MCF 10A (cell line): Measurements from ENCODE around the gene IFFO2. TPM values are rescaled to one million over a fixed set of nuclear protein-coding genes. Genes with fewer than 3 reads are reported as not detected.

Source experiments
- BruUV-seq: library from RNA; stranded (reverse); fragments of 400-500 nt; replicated peaks from 2 replicates; lab custom pipeline; 2021; lab: Mats Ljungman, UMichigan
- CTCF ChIA-PET: fragments of 300-600 bp; sonication (Branson Sonifier 250); formaldehyde crosslinking; extraction: SDS; loops from one replicate; lab custom pipeline; 2021; ENCODE audit warnings: antibody characterized with exemption, inconsistent platforms; lab: Yijun Ruan, JAX
- POLR2A ChIA-PET: fragments of 300-600, 350-650 bp; sonication (Branson Sonifier 250); formaldehyde crosslinking; extraction: SDS; loops from one replicate; lab custom pipeline; 2020; ENCODE audit warnings: antibody characterized with exemption, inconsistent platforms; lab: Yijun Ruan, JAX
- DNase-seq: peaks from one replicate; pipeline ENCODE4 v3.0.0-alpha.2; 2018; ENCODE audit not compliant: unreplicated experiment
- H3K27ac Mint-ChIP-seq: one replicate; pipeline ENCODE4 v1.8.0; 2022; ENCODE audit warnings: mild to moderate bottlenecking, low read depth, mixed read lengths; ENCODE audit not compliant: unreplicated experiment
- H3K27me3 Mint-ChIP-seq: one replicate; pipeline ENCODE4 v1.8.0; 2022; ENCODE audit warnings: mixed read lengths; ENCODE audit not compliant: insufficient read depth, unreplicated experiment
- H3K36me3 Mint-ChIP-seq: one replicate; pipeline ENCODE4 v1.8.0; 2022; ENCODE audit warnings: mild to moderate bottlenecking, moderate library complexity, mixed read lengths; ENCODE audit not compliant: insufficient read depth, unreplicated experiment
- H3K4me1 Mint-ChIP-seq: one replicate; pipeline ENCODE4 v1.8.0; 2022; ENCODE audit warnings: mixed read lengths; ENCODE audit not compliant: insufficient read depth, unreplicated experiment
- H3K4me3 Mint-ChIP-seq: one replicate; pipeline ENCODE4 v1.8.0; 2022; ENCODE audit warnings: mild to moderate bottlenecking, moderate library complexity, mixed read lengths; ENCODE audit not compliant: unreplicated experiment
- H3K9me3 Mint-ChIP-seq: one replicate; pipeline ENCODE4 v1.8.0; 2022; ENCODE audit warnings: mixed read lengths; ENCODE audit not compliant: unreplicated experiment
- CTCF ChIP-seq: fragments of 200-600 bp; IDR thresholded peaks from one replicate; pipeline ENCODE4 v1.8.0; 2022; ENCODE audit warnings: antibody characterized with exemption, mild to moderate bottlenecking; ENCODE audit not compliant: unreplicated experiment
- intact Hi-C: fragments of 100-400 bp; cut with micrococcal nuclease; formaldehyde crosslinking; loops from 2 replicates; pipeline ENCODE4 v1.14.1; 2022
- total RNA-seq: library from RNA; stranded (reverse); gene quantifications from 2 replicates; pipeline ENCODE4 v1.2.3, GENCODE V29; 2022

Gene IFFO2
- total RNA-seq, 1 experiment from 2014 or later: 21.0 TPM

DNA sequence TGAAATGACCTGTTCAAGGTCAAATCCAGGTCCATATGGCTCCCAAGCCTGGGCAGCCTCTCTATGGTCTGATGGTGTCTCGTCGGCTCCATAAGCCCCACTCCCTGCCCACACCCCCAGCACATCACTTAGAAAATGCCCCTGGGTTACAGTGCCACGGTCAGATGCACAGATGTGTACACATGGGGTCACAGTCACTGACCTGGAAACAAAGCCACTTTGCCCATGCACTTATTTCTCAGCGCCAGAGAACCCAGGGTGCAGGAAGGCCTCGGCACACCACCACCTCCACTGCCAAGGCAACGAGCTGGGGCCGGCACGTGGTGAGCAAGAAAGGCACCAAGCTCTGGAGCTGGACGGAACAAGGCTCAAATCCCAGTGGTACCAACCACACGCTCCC is 24.7 kb downstream of the IFFO2 start:
- POLR2A ChIA-PET: interaction anchor here (1.1 kb wide), 1 partner anchor 9 kb away, joined by 6 read pairs; no protein-coding TSS in a partner anchor
- Mint-ChIP-seq H3K9me3 (no peaks in the 10 kb centered on the region), H3K27ac (no peak overlapping the region), H3K36me3 (no peaks in the 10 kb centered on the region), H3K4me3 (no peak overlapping the region), H3K27me3 (no peaks in the 10 kb centered on the region), H3K4me1 (peaks cover 22% of the 10 kb centered on the region)
- TF ChIP-seq CTCF: no peak
- intact Hi-C loops: no loop called here
- no peak for DNase-seq
- no TSS peak for BruUV-seq
- CTCF ChIA-PET: interaction anchor here (0.6 to 1.7 kb wide), 3 partner anchors 18 to 39 kb away, joined by 3 to 7 read pairs (median 4); no protein-coding TSS in a partner anchor

- DNase-seq: no peak
- POLR2A ChIA-PET: no interaction called here
- H3K27me3 Mint-ChIP-seq: no peaks in the 10 kb centered on the region
- no peak for TF ChIP-seq CTCF
- no TSS peak for BruUV-seq
- H3K9me3 Mint-ChIP-seq: no peaks in the 10 kb centered on the region
- no peak overlapping the region for H3K4me3 Mint-ChIP-seq
- peaks cover 25% of the 10 kb centered on the region for H3K4me1 Mint-ChIP-seq
- H3K36me3 Mint-ChIP-seq: peaks cover 8% of the 10 kb centered on the region
- H3K27ac Mint-ChIP-seq: no peak overlapping the region
- intact Hi-C loops: no loop called here
- CTCF ChIA-PET: interaction anchor here (0.6 kb wide), 1 partner anchor 272 kb away, joined by 3 read pairs; no protein-coding TSS in a partner anchor
Measured at GRCh38 chr1:18929686-18930085, 26.8 kb downstream of the IFFO2 start.

GRCh38 chr1:18928985-18929384 is 27.5 kb downstream of the IFFO2 start:
- ChIA-PET POLR2A (no interaction called here), CTCF (interaction anchor here (0.5 kb wide), 1 partner anchor 100 kb away, joined by 3 read pairs; no protein-coding TSS in a partner anchor)
- H3K4me1 Mint-ChIP-seq: peaks cover 25% of the 10 kb centered on the region
- TF ChIP-seq CTCF: no peak
- no peaks in the 10 kb centered on the region for H3K9me3 Mint-ChIP-seq
- H3K4me3 Mint-ChIP-seq: no peak overlapping the region
- intact Hi-C loops: no loop called here
- no TSS peak for BruUV-seq
- DNase-seq: no peak
- no peaks in the 10 kb centered on the region for H3K27me3 Mint-ChIP-seq
- H3K27ac Mint-ChIP-seq: no peak overlapping the region
- peaks cover 8% of the 10 kb centered on the region for H3K36me3 Mint-ChIP-seq

GRCh38 chr1:18928406-18928805 is 28.1 kb downstream of the IFFO2 start:
- intact Hi-C loops: no loop called here
- TF ChIP-seq CTCF: no peak
- ChIA-PET CTCF (interaction anchor here (0.5 to 2.3 kb wide), 3 partner anchors 20 to 146 kb away, joined by 3 to 11 read pairs (median 6); no protein-coding TSS in a partner anchor), POLR2A (interaction anchor here (0.6 to 2.4 kb wide), 3 partner anchors 9 to 26 kb away, joined by 3 to 14 read pairs (median 11); no protein-coding TSS in a partner anchor)
- Mint-ChIP-seq H3K27me3 (no peaks in the 10 kb centered on the region), H3K36me3 (peaks cover 8% of the 10 kb centered on the region), H3K27ac (no peak overlapping the region), H3K4me3 (no peak overlapping the region), H3K4me1 (peaks cover 25% of the 10 kb centered on the region), H3K9me3 (no peaks in the 10 kb centered on the region)
- DNase-seq: no peak
- BruUV-seq: no TSS peak
